Thyroid gland (tissue), 4 donors: ENCODE data around the gene CCDC60.

Experiments
- CTCF ChIP-seq, 6 experiments: fragments of 200-600 bp in 3 of 6; fragments of 450-650 bp in 3 of 6; sonication (generic) in 3 of 6; IDR thresholded peaks; one replicate each; pipeline ENCODE4 v1.5.1; 2016 to 2019; ENCODE audit warnings: antibody characterized with exemption in 6 of 6, mild to moderate bottlenecking in 2 of 6, inconsistent platforms in 1 of 6, moderate library complexity in 1 of 6
- POLR2A ChIP-seq, 2 donors: fragments of 450-650 bp; IDR thresholded peaks; one replicate each; pipeline ENCODE4 v1.6.1; 2017; ENCODE audit warnings: antibody characterized with exemption in 2 of 2, mild to moderate bottlenecking in 2 of 2, moderate library complexity in 1 of 2

DNA sequence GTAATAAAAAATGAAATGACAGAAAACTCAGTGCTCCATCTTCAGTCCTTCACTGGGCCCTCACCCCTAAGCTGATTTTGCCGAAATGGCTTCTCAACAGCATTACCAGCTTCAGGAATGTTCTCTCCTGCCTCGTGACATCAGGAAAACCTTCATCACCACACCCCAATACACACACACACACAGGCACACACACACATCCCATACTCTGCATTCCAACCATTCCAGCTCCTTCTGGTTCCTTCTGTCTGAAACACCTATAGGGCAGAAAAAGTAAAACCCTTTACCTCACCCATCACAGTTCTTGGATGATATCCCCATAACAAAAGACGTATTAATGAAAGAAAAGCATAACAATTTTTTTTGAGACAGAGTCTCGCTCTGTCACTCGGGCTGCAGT is 75.9 kb downstream of the CCDC60 start:
- TF ChIP-seq CTCF (IDR thresholded peaks at IDR 0.05) (no peak), POLR2A (IDR thresholded peaks at IDR 0.05) (no peak)
